ENCODE measurements around the gene LCLAT1. TPM values are rescaled to one million over a fixed set of nuclear protein-coding genes. Genes with fewer than 3 reads are reported as not detected.

LCLAT1 gene
- total RNA-seq, 4 donors from 2014 or later: 11.9 to 13.5 (median 12.6) TPM

DNA sequence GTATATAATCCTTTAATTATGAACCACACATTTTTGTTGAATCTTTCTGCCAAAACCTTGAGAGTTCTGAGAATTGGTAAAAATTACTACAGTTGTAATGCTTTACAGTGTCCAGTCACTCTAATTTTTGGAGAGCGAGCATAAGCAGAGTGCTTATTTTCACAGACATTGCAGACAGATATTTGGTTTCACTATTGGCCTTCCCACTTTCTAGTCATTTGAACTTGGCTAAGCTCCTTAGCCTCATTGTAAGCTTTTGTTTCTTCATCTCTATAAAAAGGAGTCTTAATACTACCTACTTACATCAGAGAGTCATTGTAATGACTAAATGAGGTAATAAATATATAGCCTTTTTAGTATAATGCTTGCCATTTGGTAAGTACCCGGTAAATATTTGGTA lies 80.4 kb downstream of the LCLAT1 start:
- Histone ChIP-seq H3K9me3 (no peaks in the 10 kb centered on the region), H3K27ac (no peak overlapping the region), H3K4me3 (no peak overlapping the region), H3K4me1 (peaks cover 0 to 7% (median 0%) of the 10 kb centered on the region in 3 donors), H3K36me3 (peaks cover 0 to 5% (median 0%) of the 10 kb centered on the region in 3 donors), H3K27me3 (no peaks in the 10 kb centered on the region)
- WGBS, 2 donors: 90 to 93% methylated on average over 2 of the region's 2 CpGs
- intact Hi-C loops (cut with DNase I): no loop called here
- DNase-seq: no peak
- TF ChIP-seq, protein P1, sequence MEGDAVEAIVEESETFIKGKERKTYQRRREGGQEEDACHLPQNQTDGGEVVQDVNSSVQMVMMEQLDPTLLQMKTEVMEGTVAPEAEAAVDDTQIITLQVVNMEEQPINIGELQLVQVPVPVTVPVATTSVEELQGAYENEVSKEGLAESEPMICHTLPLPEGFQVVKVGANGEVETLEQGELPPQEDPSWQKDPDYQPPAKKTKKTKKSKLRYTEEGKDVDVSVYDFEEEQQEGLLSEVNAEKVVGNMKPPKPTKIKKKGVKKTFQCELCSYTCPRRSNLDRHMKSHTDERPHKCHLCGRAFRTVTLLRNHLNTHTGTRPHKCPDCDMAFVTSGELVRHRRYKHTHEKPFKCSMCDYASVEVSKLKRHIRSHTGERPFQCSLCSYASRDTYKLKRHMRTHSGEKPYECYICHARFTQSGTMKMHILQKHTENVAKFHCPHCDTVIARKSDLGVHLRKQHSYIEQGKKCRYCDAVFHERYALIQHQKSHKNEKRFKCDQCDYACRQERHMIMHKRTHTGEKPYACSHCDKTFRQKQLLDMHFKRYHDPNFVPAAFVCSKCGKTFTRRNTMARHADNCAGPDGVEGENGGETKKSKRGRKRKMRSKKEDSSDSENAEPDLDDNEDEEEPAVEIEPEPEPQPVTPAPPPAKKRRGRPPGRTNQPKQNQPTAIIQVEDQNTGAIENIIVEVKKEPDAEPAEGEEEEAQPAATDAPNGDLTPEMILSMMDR (IDR thresholded peaks at IDR 0.05): no peak
- TF ChIP-seq POLR2A (IDR thresholded peaks at IDR 0.05): no peak

DNA sequence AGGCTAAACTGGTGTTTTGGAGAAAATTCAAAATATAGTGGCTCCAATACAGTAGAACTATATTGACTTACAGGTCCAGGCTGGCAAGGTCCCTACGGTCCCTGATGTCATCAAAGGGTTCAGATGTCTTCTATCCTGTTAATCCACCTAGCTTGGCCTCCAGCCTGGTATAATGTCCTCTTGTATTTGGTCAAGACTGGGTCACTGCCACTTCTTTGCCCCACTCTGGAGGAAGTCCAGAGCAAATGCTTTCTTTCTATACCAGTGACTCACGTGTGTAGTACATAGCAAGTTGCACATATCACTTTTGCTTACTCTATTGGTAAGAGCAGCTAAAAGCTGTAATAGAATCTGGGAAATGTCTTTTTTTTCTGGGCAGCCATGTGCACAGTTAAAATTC lies 80.8 kb downstream of the LCLAT1 start:
- Histone ChIP-seq H3K36me3 (peaks cover 0 to 5% (median 0%) of the 10 kb centered on the region in 3 donors), H3K27ac (no peak overlapping the region), H3K9me3 (no peaks in the 10 kb centered on the region), H3K4me3 (no peak overlapping the region), H3K27me3 (no peaks in the 10 kb centered on the region), H3K4me1 (peaks cover 0 to 7% (median 0%) of the 10 kb centered on the region in 3 donors)
- WGBS, 2 donors: 78 to 94% methylated on average over 2 of the region's 2 CpGs
- DNase-seq: no peak
- TF ChIP-seq, protein P1 (IDR thresholded peaks at IDR 0.05): no peak
- intact Hi-C loops (cut with DNase I): no loop called here

DNA sequence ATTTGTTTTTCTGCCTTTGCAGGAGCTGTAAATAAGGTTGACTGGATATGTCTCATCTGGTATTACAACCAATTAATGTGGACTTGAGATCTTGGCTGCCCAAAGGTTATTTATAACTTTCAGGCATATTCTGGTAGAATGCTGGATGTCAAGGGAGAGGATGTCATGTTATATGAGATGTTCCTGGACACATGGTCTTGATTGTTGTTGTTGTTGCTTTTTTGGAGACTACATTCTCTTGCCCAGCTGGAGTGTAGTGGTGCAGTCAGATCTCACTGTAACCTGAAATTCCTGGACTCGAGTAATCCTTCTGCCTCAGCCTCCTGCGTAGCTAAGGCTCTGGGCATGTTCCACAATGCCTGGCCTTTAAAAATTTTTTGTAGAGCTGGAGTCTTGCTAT lies 83.3 kb downstream of the LCLAT1 start:
- Histone ChIP-seq H3K4me3 (no peak overlapping the region), H3K4me1 (peaks cover 0 to 7% (median 0%) of the 10 kb centered on the region in 3 donors), H3K27ac (no peak overlapping the region), H3K9me3 (no peaks in the 10 kb centered on the region), H3K27me3 (no peaks in the 10 kb centered on the region), H3K36me3 (peaks cover 0 to 28% (median 0%) of the 10 kb centered on the region in 3 donors)
- WGBS, 2 donors: 96 to 100% methylated on average over 2 of the region's 2 CpGs
- intact Hi-C loops (cut with DNase I): no loop called here
- DNase-seq: no peak
- TF ChIP-seq, protein P1 (IDR thresholded peaks at IDR 0.05): no peak
- no peak for TF ChIP-seq POLR2A (IDR thresholded peaks at IDR 0.05)

DNA sequence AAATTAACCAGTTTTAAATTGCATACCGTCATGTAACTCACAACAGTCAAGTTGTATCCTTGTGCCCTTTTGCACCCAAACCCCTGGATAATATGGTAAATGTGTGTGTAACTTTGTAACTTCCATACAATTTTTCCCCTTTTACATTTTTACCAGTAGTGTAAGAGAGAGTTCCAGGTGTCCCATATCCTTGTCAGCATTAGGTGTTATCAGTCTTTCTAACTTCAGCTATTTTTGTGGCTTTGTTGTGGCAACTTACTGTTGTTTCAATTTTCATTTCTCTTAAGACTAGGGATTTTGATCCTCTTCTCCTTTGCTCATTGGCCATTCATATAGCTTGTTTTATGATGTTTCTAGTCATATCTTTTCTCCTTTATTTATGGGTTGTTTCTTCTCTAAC lies 94.6 kb downstream of the LCLAT1 start:
- Histone ChIP-seq H3K4me3 (no peak overlapping the region), H3K9me3 (peaks cover 0 to 5% (median 4%) of the 10 kb centered on the region in 3 donors), H3K36me3 (no peaks in the 10 kb centered on the region), H3K27me3 (no peaks in the 10 kb centered on the region), H3K27ac (no peak overlapping the region), H3K4me1 (no peaks in the 10 kb centered on the region)
- WGBS, 2 donors: 91 to 100% methylated on average over 1 of the region's 1 CpG
- no peak for DNase-seq
- no peak for TF ChIP-seq POLR2A (IDR thresholded peaks at IDR 0.05)
- TF ChIP-seq, protein P1 (IDR thresholded peaks at IDR 0.05): no peak
- intact Hi-C loops (cut with DNase I): no loop called here

DNA sequence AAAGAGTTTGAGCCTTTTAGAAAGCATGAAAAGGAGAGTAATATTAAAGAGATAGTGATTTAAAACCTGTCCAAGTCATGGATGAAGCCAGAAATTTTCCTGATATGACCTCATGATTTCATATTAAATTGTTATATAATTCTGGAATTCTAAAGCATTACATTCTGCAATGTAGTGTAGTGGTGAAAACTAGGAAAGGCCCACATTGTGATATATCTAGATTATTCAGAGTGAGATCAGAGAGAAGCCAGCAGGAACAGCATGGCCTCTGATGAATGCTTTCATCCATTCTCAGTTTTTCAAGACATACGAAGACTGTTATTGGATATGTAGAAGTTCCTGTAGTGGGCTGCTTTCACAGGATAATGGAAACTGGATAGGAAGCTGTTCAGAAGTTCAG lies 98.8 kb downstream of the LCLAT1 start:
- Histone ChIP-seq H3K4me1 (no peaks in the 10 kb centered on the region), H3K27ac (no peak overlapping the region), H3K36me3 (no peaks in the 10 kb centered on the region), H3K4me3 (no peak overlapping the region), H3K9me3 (peaks cover 0 to 4% (median 3%) of the 10 kb centered on the region in 3 donors), H3K27me3 (no peaks in the 10 kb centered on the region)
- 94 to 96% methylated on average over 1 of the region's 1 CpG for WGBS, 2 donors
- intact Hi-C loops (cut with DNase I): no loop called here
- DNase-seq: no peak
- no peak for TF ChIP-seq POLR2A (IDR thresholded peaks at IDR 0.05)
- TF ChIP-seq, protein P1 (IDR thresholded peaks at IDR 0.05): no peak

All from esophagus squamous epithelium (tissue), 5 donors.